ENCODE results near the gene ACTN4.

GRCh38 chr19:38734176-38734425 is 86.7 kb downstream of the ACTN4 start:
- TF ChIP-seq, protein P1, sequence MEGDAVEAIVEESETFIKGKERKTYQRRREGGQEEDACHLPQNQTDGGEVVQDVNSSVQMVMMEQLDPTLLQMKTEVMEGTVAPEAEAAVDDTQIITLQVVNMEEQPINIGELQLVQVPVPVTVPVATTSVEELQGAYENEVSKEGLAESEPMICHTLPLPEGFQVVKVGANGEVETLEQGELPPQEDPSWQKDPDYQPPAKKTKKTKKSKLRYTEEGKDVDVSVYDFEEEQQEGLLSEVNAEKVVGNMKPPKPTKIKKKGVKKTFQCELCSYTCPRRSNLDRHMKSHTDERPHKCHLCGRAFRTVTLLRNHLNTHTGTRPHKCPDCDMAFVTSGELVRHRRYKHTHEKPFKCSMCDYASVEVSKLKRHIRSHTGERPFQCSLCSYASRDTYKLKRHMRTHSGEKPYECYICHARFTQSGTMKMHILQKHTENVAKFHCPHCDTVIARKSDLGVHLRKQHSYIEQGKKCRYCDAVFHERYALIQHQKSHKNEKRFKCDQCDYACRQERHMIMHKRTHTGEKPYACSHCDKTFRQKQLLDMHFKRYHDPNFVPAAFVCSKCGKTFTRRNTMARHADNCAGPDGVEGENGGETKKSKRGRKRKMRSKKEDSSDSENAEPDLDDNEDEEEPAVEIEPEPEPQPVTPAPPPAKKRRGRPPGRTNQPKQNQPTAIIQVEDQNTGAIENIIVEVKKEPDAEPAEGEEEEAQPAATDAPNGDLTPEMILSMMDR (IDR thresholded peaks at IDR 0.05): no peak
- no peak for TF ChIP-seq POLR2A (IDR thresholded peaks at IDR 0.05)
